ENCODE measurements around the gene MMAB. TPM values are rescaled to one million over a fixed set of nuclear protein-coding genes. Genes with fewer than 3 reads are reported as not detected.

MMAB gene
- total RNA-seq, 1 donor from 2014 or later, result 38.1 TPM

DNA sequence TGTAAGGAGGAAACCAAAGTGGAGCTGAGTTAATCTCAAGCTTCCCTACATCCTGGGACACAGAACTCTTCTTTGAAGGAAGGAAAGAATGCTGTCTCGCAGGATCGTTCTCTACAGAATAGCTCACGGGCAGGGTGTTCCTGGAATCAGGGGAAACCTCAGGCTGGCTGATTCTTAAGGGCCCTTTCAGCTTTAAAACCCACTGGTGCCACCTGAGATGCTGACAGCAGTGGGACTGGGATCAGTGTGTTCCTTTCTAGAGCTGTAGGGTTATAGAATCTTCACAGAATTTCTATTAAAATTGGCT is 48.1 kb downstream of the MMAB start:
- Mint-ChIP-seq H3K4me1 (ENCODE audit: unreplicated experiment) (peaks cover 6% of the 10 kb centered on the region), H3K4me3 (no peak overlapping the region), H3K27me3 (no peaks in the 10 kb centered on the region), H3K27ac (no peak overlapping the region), H3K9me3 (no peaks in the 10 kb centered on the region), H3K36me3 (peaks cover 11% of the 10 kb centered on the region)
- DNase-seq (ENCODE audit: extremely low spot score, unreplicated experiment), result no peak
- TF ChIP-seq, protein P1, sequence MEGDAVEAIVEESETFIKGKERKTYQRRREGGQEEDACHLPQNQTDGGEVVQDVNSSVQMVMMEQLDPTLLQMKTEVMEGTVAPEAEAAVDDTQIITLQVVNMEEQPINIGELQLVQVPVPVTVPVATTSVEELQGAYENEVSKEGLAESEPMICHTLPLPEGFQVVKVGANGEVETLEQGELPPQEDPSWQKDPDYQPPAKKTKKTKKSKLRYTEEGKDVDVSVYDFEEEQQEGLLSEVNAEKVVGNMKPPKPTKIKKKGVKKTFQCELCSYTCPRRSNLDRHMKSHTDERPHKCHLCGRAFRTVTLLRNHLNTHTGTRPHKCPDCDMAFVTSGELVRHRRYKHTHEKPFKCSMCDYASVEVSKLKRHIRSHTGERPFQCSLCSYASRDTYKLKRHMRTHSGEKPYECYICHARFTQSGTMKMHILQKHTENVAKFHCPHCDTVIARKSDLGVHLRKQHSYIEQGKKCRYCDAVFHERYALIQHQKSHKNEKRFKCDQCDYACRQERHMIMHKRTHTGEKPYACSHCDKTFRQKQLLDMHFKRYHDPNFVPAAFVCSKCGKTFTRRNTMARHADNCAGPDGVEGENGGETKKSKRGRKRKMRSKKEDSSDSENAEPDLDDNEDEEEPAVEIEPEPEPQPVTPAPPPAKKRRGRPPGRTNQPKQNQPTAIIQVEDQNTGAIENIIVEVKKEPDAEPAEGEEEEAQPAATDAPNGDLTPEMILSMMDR (conservative IDR thresholded peaks at IDR 0.05), result no peak

GRCh38 chr12:109524466-109525278 is 48.6 kb downstream of the MMAB start:
- TF ChIP-seq, protein P1 (conservative IDR thresholded peaks at IDR 0.05), result no peak
- Mint-ChIP-seq H3K9me3 (no peaks in the 10 kb centered on the region), H3K4me1 (ENCODE audit: unreplicated experiment) (peaks cover under 1% of the 10 kb centered on the region), H3K4me3 (no peak overlapping the region), H3K36me3 (peaks cover 11% of the 10 kb centered on the region), H3K27me3 (no peaks in the 10 kb centered on the region), H3K27ac (no peak overlapping the region)
- DNase-seq (ENCODE audit: extremely low spot score, unreplicated experiment), result no peak

DNA sequence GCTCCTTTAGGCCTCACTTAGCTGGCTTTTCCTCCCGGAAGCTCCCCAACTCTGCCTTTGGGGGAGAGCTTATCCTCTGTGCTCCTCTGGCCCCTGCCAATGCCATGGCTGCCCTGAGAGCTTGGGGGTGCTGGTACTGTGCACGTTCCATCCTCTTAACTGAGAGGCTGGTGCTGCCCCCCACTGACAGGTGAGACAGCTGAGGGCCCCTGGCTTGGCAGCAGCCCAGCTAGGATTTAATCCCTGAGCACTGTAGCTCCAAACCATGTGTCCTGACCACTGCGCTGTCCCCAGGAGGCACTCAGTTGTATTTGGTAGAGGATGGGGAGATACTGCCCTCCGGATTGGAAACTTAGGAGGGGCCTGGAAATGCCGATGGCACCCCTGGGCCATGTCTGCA is 49.8 kb downstream of the MMAB start:
- H3K27ac Mint-ChIP-seq, result no peak overlapping the region
- H3K4me1 Mint-ChIP-seq (ENCODE audit: unreplicated experiment), result peaks cover 6% of the 10 kb centered on the region
- TF ChIP-seq, protein P1 (conservative IDR thresholded peaks at IDR 0.05), result no peak
- peaks cover 13% of the 10 kb centered on the region for H3K36me3 Mint-ChIP-seq
- no peak overlapping the region for H3K4me3 Mint-ChIP-seq
- no peaks in the 10 kb centered on the region for H3K27me3 Mint-ChIP-seq
- DNase-seq (ENCODE audit: extremely low spot score, unreplicated experiment), result no peak
- H3K9me3 Mint-ChIP-seq, result no peaks in the 10 kb centered on the region

- H3K4me3 Mint-ChIP-seq, result no peak overlapping the region
Observed at GRCh38 chr12:109523071-109523470, 50.2 kb downstream of the MMAB start.

DNA sequence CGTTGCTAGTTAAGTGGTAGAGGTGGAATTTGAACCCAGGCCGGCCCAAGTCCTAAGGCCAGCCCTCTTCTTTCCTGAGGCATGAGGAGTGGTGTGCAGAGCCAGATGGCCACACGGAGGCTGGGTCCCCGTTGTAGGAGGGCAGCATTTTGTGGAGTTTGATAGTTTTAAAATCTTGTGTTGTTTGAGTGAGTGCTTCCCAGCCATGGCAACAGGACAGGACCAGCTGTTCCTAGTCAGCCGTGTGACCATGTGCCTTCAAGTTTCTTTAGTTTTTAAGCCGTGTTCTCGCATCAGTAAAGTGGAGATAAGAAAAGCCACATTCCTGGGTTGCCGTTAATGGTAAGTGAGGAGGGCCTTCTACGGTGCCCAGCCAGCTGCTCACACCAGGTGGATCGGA is 51.5 kb downstream of the MMAB start:
- H3K4me3 Mint-ChIP-seq, result no peak overlapping the region
- TF ChIP-seq, protein P1 (conservative IDR thresholded peaks at IDR 0.05), result no peak
- peaks cover 21% of the 10 kb centered on the region for H3K36me3 Mint-ChIP-seq
- no peaks in the 10 kb centered on the region for H3K27me3 Mint-ChIP-seq
- DNase-seq (ENCODE audit: extremely low spot score, unreplicated experiment), result no peak
- H3K27ac Mint-ChIP-seq, result no peak overlapping the region
- H3K4me1 Mint-ChIP-seq (ENCODE audit: unreplicated experiment), result peaks cover 6% of the 10 kb centered on the region
- H3K9me3 Mint-ChIP-seq, result no peaks in the 10 kb centered on the region

More at GRCh38 chr12:109523071-109523470, 50.2 kb downstream of the MMAB start:
- DNase-seq (ENCODE audit: extremely low spot score, unreplicated experiment), result no peak
- H3K9me3 Mint-ChIP-seq, result no peaks in the 10 kb centered on the region
- no peaks in the 10 kb centered on the region for H3K27me3 Mint-ChIP-seq
- peaks cover 16% of the 10 kb centered on the region for H3K36me3 Mint-ChIP-seq
- no peak overlapping the region for H3K27ac Mint-ChIP-seq
- TF ChIP-seq, protein P1 (conservative IDR thresholded peaks at IDR 0.05), result no peak
- peaks cover 6% of the 10 kb centered on the region for H3K4me1 Mint-ChIP-seq (ENCODE audit: unreplicated experiment)
